DND-41 (cell line): ENCODE data around the gene TBL1X.

ENCODE experiments used
- ATAC-seq: fragments of 200-7000 bp; cut with Tn5 transposase; 3 replicates; pipeline ENCODE4 v1.9.1; 2021; ENCODE audit warnings: low read depth; ENCODE audit not compliant: insufficient read depth
- DNase-seq: peaks from one replicate; pipeline ENCODE4 v3.0.0-alpha.2; 2020
- H2AFZ ChIP-seq: 2 replicates; pipeline ENCODE4 v1.6.0; 2012; ENCODE audit warnings: low read depth, low read length
- H3K27ac ChIP-seq: 2 replicates; pipeline ENCODE4 v1.5.1; 2012; ENCODE audit warnings: low read length, inconsistent platforms
- H3K27me3 ChIP-seq: fragments of 200-600 bp; sonication (generic); 2 replicates; pipeline ENCODE4 v1.6.0; 2012; ENCODE audit warnings: low read length, mild to moderate bottlenecking, inconsistent platforms; ENCODE audit not compliant: insufficient read depth, poor library complexity
- H3K36me3 ChIP-seq: 2 replicates; pipeline ENCODE4 v1.5.1; 2012; ENCODE audit warnings: low read length, inconsistent platforms; ENCODE audit not compliant: insufficient read depth
- H3K4me1 ChIP-seq: 2 replicates; pipeline ENCODE4 v1.5.1; 2012; ENCODE audit warnings: mild to moderate bottlenecking, low read length; ENCODE audit not compliant: insufficient read depth
- H3K4me2 ChIP-seq: 2 replicates; pipeline ENCODE4 v1.6.0; 2012; ENCODE audit warnings: mild to moderate bottlenecking, moderate library complexity, low read length, inconsistent platforms; ENCODE audit not compliant: insufficient read depth
- H3K4me3 ChIP-seq, 2 experiments: fragments of 200-600 bp in 1 of 2; shearing (Covaris generic) in 1 of 2; 2 replicates each; pipeline ENCODE4 v1.5.1; 2012 to 2016; ENCODE audit warnings: inconsistent platforms in 2 of 2, low read length in 2 of 2, mild to moderate bottlenecking in 2 of 2, low read depth in 1 of 2, moderate library complexity in 1 of 2
- H3K79me2 ChIP-seq: 2 replicates; pipeline ENCODE4 v1.6.0; 2012; ENCODE audit warnings: low read length, inconsistent platforms; ENCODE audit not compliant: insufficient read depth
- H3K9ac ChIP-seq: 2 replicates; pipeline ENCODE4 v1.6.0; 2012; ENCODE audit warnings: low read depth, mild to moderate bottlenecking, inconsistent platforms, low read length, moderate library complexity
- H3K9me3 ChIP-seq: 2 replicates; pipeline ENCODE4 v1.5.1; 2012; ENCODE audit warnings: low read length, moderate library complexity, mild to moderate bottlenecking, inconsistent platforms; ENCODE audit not compliant: insufficient read depth, severe bottlenecking
- H4K20me1 ChIP-seq: 2 replicates; pipeline ENCODE4 v1.6.0; 2012; ENCODE audit warnings: low read length; ENCODE audit not compliant: insufficient read depth
- EZH2 ChIP-seq: IDR thresholded peaks from 3 replicates; pipeline ENCODE4 v1.6.1; 2012; ENCODE audit warnings: borderline replicate concordance, low read depth, mild to moderate bottlenecking, moderate library complexity, low read length, inconsistent platforms; ENCODE audit not compliant: severe bottlenecking
- TF ChIP-seq, protein P1 (sequence below): IDR thresholded peaks from 2 replicates; pipeline ENCODE4 v1.5.1; 2012; ENCODE audit warnings: borderline replicate concordance, low read length, moderate library complexity, mild to moderate bottlenecking; ENCODE audit not compliant: poor library complexity, severe bottlenecking; ENCODE audit errors: extremely low read depth

Gene TBL1X

GRCh38 chrX:9436812-9437211 lies 28.0 kb upstream of the TBL1X start:
- ATAC-seq (0 out of 3 replicates have a peak, but pooled peaks have one; percentile 27), DNase-seq (no peak)
- H3K79me2 ChIP-seq = no peaks in the 10 kb centered on the region
- H3K36me3 ChIP-seq = no peaks in the 10 kb centered on the region
- TF ChIP-seq, protein P1, sequence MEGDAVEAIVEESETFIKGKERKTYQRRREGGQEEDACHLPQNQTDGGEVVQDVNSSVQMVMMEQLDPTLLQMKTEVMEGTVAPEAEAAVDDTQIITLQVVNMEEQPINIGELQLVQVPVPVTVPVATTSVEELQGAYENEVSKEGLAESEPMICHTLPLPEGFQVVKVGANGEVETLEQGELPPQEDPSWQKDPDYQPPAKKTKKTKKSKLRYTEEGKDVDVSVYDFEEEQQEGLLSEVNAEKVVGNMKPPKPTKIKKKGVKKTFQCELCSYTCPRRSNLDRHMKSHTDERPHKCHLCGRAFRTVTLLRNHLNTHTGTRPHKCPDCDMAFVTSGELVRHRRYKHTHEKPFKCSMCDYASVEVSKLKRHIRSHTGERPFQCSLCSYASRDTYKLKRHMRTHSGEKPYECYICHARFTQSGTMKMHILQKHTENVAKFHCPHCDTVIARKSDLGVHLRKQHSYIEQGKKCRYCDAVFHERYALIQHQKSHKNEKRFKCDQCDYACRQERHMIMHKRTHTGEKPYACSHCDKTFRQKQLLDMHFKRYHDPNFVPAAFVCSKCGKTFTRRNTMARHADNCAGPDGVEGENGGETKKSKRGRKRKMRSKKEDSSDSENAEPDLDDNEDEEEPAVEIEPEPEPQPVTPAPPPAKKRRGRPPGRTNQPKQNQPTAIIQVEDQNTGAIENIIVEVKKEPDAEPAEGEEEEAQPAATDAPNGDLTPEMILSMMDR = no peak
- TF ChIP-seq EZH2 = no peak
- H4K20me1 ChIP-seq = no peaks in the 10 kb centered on the region
- no peaks in the 10 kb centered on the region for H3K27me3 ChIP-seq
- H3K9me3 ChIP-seq = no peaks in the 10 kb centered on the region
- no peak overlapping the region for H3K4me3 ChIP-seq
- no peak overlapping the region for H3K9ac ChIP-seq
- no peaks in the 10 kb centered on the region for H3K4me1 ChIP-seq
- H2AFZ ChIP-seq = no peak overlapping the region
- no peak overlapping the region for H3K27ac ChIP-seq
- H3K4me2 ChIP-seq = no peak overlapping the region

GRCh38 chrX:9438933-9439494 lies 25.8 kb upstream of the TBL1X start:
- no peaks in the 10 kb centered on the region for H3K36me3 ChIP-seq
- TF ChIP-seq, protein P1 = no peak
- TF ChIP-seq EZH2 = no peak
- DNase-seq = no peak
- no peaks in the 10 kb centered on the region for H4K20me1 ChIP-seq
- ATAC-seq = no peak
- no peak overlapping the region for H3K4me3 ChIP-seq
- H3K4me2 ChIP-seq = no peak overlapping the region
- H3K4me1 ChIP-seq = no peaks in the 10 kb centered on the region
- H3K9ac ChIP-seq = no peak overlapping the region
- H3K27me3 ChIP-seq = no peaks in the 10 kb centered on the region
- no peak overlapping the region for H2AFZ ChIP-seq
- no peaks in the 10 kb centered on the region for H3K79me2 ChIP-seq
- no peaks in the 10 kb centered on the region for H3K9me3 ChIP-seq
- no peak overlapping the region for H3K27ac ChIP-seq

GRCh38 chrX:9440116-9440844 lies 24.6 kb upstream of the TBL1X start:
- no peak overlapping the region for H3K4me2 ChIP-seq

More at GRCh38 chrX:9440116-9440844, 24.6 kb upstream of the TBL1X start:
- Histone ChIP-seq H2AFZ (no peak overlapping the region), H3K4me3 (no peak overlapping the region), H3K9me3 (no peaks in the 10 kb centered on the region), H3K36me3 (no peaks in the 10 kb centered on the region), H3K79me2 (no peaks in the 10 kb centered on the region), H3K9ac (no peak overlapping the region), H3K27ac (no peak overlapping the region), H3K27me3 (no peaks in the 10 kb centered on the region), H3K4me1 (no peaks in the 10 kb centered on the region), H4K20me1 (no peaks in the 10 kb centered on the region)
- TF ChIP-seq, protein P1 = no peak
- TF ChIP-seq EZH2 = no peak
- DNase-seq (no peak), ATAC-seq (no peak)
